ENCODE results near the gene CFAP45. TPM values are rescaled to one million over a fixed set of nuclear protein-coding genes. Genes with fewer than 3 reads are reported as not detected.

CFAP45 gene
- total and polyA plus RNA-seq, 9 of the 15 experiments (the other 6 are each of a cell fraction or from before 2014, with no cell fraction given) = 0.65 to 2.4 (median 1.5) TPM

DNA sequence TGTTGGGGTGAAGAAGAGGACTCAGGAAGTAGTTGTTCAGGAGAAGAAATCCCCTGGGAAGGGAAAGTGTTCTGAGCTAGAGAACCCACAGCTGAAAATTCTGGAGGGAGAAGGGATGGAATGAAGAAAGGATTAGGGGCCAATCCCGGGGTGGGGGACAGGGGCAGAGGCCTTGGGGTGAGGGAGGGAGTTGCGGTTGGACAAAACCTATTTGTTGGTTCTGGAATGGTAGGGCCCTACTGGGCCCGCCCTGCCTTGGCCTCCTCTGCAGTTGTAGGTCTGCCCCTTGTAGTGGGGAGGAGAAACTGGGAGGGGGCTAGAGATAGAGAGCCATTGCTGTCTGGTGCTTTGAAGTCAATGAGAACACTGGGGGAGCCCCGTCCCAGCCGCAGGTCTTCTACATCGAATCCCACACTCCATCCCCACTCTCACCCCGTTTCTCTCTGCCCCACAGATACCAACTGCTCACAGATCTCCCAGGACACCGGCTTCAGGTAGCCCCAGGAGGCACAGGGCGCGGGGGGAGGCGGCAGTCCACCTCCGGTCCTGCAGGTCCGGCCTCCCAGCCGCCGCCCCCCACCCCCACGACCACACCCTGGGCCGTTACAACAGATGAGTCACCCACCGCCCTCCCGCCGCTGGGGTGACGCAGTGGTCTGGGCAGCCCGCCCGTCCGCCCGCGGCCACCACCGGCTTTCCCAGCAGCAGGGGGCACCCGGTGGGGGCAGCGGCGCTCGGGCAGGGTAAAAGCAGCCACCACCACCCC, 24.2 kb upstream of the CFAP45 start (continued):
- TF ChIP-seq BDP1 (IDR thresholded peaks at IDR 0.05; ENCODE audit: insufficient read depth, insufficient read length) (no peak), NONO (IDR thresholded peaks at IDR 0.05; ENCODE audit: low read depth in 2 of 2, low read length in 1 of 2) (peak in 1 of 2 experiments; percentile 75; a peak in 1 of 4 replicates), ZNF143 (CRISPR knock-in tag; IDR thresholded peaks at IDR 0.05) (no peak), ZNF507 (tag; conservative IDR thresholded peaks at IDR 0.05) (no peak), SOX6 (IDR thresholded peaks at IDR 0.05) (no peak), STAT5A (IDR thresholded peaks at IDR 0.05; ENCODE audit: borderline replicate concordance, low read length) (no peak), ZBTB8A (IDR thresholded peaks at IDR 0.05; ENCODE audit: partially characterized antibody) (no peak), NBN (IDR thresholded peaks at IDR 0.05; ENCODE audit: low read depth) (no peak), SIRT6 (IDR thresholded peaks at IDR 0.05; ENCODE audit: low read depth, low read length) (no peak), NR2C2 (CRISPR knock-in tag; IDR thresholded peaks at IDR 0.05) (no peak), NR2C2 (tag; IDR thresholded peaks at IDR 0.05) (peak; percentile 61), MTA2 (IDR thresholded peaks at IDR 0.05; ENCODE audit: low read depth) (no peak), RBBP5 (IDR thresholded peaks at IDR 0.05; ENCODE audit: borderline replicate concordance, insufficient read depth, low read length, poor library complexity, severe bottlenecking) (no peak), CTBP1 (IDR thresholded peaks at IDR 0.05; ENCODE audit: borderline replicate concordance) (peak; percentile 65; the same call in 1 of the 2 replicates), FOXM1 (IDR thresholded peaks at IDR 0.05; ENCODE audit: low read depth) (no peak), FOXM1 (CRISPR knock-in tag; IDR thresholded peaks at IDR 0.05; ENCODE audit: low read depth) (no peak; the same call in 1 of the 2 replicates), LCOR (CRISPR knock-in tag; IDR thresholded peaks at IDR 0.05) (0 out of 2 replicates have a peak, but pooled peaks have one; percentile 50), SMARCB1 (IDR thresholded peaks at IDR 0.05; ENCODE audit: insufficient read length, low read depth) (no peak), FOXA3 (CRISPR knock-in tag; conservative IDR thresholded peaks at IDR 0.05 in 1 of 2, IDR thresholded peaks at IDR 0.05 in 1 of 2) (no peak)
- TF ChIP-seq, protein P1, sequence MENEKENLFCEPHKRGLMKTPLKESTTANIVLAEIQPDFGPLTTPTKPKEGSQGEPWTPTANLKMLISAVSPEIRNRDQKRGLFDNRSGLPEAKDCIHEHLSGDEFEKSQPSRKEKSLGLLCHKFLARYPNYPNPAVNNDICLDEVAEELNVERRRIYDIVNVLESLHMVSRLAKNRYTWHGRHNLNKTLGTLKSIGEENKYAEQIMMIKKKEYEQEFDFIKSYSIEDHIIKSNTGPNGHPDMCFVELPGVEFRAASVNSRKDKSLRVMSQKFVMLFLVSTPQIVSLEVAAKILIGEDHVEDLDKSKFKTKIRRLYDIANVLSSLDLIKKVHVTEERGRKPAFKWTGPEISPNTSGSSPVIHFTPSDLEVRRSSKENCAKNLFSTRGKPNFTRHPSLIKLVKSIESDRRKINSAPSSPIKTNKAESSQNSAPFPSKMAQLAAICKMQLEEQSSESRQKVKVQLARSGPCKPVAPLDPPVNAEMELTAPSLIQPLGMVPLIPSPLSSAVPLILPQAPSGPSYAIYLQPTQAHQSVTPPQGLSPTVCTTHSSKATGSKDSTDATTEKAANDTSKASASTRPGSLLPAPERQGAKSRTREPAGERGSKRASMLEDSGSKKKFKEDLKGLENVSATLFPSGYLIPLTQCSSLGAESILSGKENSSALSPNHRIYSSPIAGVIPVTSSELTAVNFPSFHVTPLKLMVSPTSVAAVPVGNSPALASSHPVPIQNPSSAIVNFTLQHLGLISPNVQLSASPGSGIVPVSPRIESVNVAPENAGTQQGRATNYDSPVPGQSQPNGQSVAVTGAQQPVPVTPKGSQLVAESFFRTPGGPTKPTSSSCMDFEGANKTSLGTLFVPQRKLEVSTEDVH (IDR thresholded peaks at IDR 0.05; ENCODE audit: low read depth, partially characterized antibody) = no peak
- TF ChIP-seq, protein P2, sequence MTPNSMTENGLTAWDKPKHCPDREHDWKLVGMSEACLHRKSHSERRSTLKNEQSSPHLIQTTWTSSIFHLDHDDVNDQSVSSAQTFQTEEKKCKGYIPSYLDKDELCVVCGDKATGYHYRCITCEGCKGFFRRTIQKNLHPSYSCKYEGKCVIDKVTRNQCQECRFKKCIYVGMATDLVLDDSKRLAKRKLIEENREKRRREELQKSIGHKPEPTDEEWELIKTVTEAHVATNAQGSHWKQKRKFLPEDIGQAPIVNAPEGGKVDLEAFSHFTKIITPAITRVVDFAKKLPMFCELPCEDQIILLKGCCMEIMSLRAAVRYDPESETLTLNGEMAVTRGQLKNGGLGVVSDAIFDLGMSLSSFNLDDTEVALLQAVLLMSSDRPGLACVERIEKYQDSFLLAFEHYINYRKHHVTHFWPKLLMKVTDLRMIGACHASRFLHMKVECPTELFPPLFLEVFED (CRISPR knock-in tag; conservative IDR thresholded peaks at IDR 0.05) = peak; percentile 87; the same call in 1 of the 2 replicates
- TF ChIP-seq, protein P3, sequence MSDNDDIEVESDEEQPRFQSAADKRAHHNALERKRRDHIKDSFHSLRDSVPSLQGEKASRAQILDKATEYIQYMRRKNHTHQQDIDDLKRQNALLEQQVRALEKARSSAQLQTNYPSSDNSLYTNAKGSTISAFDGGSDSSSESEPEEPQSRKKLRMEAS (CRISPR knock-in tag; IDR thresholded peaks at IDR 0.05) = no peak
- TF ChIP-seq, protein P4, sequence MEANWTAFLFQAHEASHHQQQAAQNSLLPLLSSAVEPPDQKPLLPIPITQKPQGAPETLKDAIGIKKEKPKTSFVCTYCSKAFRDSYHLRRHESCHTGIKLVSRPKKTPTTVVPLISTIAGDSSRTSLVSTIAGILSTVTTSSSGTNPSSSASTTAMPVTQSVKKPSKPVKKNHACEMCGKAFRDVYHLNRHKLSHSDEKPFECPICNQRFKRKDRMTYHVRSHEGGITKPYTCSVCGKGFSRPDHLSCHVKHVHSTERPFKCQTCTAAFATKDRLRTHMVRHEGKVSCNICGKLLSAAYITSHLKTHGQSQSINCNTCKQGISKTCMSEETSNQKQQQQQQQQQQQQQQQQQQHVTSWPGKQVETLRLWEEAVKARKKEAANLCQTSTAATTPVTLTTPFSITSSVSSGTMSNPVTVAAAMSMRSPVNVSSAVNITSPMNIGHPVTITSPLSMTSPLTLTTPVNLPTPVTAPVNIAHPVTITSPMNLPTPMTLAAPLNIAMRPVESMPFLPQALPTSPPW (CRISPR knock-in tag; IDR thresholded peaks at IDR 0.05) = peak; percentile 91

All from K562 (cell line).